GM23248 (cell line): ENCODE results near the gene ZDHHC14.

ENCODE experiments used
- EZH2 ChIP-seq: fragments of 200-600 bp; sonication (generic); IDR thresholded peaks from 2 replicates; pipeline ENCODE4 v1.6.1; 2018; ENCODE audit warnings: antibody characterized with exemption, mild to moderate bottlenecking; ENCODE audit not compliant: insufficient read depth, poor library complexity, severe bottlenecking
- EZH2phosphoT487 ChIP-seq: fragments of 200-600 bp; sonication (generic); IDR thresholded peaks from 2 replicates; pipeline ENCODE4 v1.6.1; 2018; ENCODE audit warnings: antibody characterized with exemption, moderate library complexity, mild to moderate bottlenecking, low read depth; ENCODE audit not compliant: insufficient read depth

- TF ChIP-seq EZH2 = no peak
- no peak for TF ChIP-seq EZH2phosphoT487
Measured at GRCh38 chr6:157520596-157521361, 139.8 kb downstream of the ZDHHC14 start.
